NCI-H526 (cell line): Measurements from ENCODE around the gene PITHD1.
"Not testable (repeated sequence)": the region's sequence is repeated elsewhere in the genome, so short reads cannot be mapped to it uniquely, and the experiment has no call there.

Experiments
- DNase-seq, 2 experiments: peaks; one replicate each; lab custom pipeline; 2025; lab: John Stamatoyannopoulos, UW

PITHD1 gene

DNA sequence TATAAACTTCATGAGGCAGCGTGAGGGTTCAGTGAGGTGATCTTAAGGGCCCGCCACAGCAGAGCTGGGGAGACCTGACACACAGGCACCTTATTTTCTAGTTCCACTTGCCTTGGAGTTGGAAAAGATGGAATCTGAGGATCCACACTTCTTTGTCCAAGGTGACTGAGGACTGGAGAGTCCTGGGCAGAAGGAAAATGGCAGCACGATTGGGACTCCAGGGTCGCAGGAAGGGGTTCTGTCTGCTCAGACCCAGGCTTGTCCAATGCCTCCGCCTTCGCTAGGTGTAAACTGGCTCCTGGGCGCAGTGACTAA is 21.0 kb downstream of the PITHD1 start:
- DNase-seq = no peak

- peak in 1 of 2 experiments; percentile 49 for DNase-seq
These were observed 21.6 kb downstream of the PITHD1 start for GRCh38 chr1:23799570-23800399.

- DNase-seq = peak; percentile 84 to 97
These were observed 22.5 kb downstream of the PITHD1 start, which contains the start of gene GALE for GRCh38 chr1:23800400-23801337. TSS of gene GALE (minus strand) at chr1:23800754. CDS start at chr1:23799007, 1,747 bp downstream.

- peak in 1 of 2 experiments; percentile 45 for DNase-seq
These were observed 23.1 kb downstream of the PITHD1 start for GRCh38 chr1:23801338-23801748.

GRCh38 chr1:23801876-23802275 is 23.7 kb downstream of the PITHD1 start:
- DNase-seq = no peak

- not testable (repeated sequence) for DNase-seq
These were observed 24.7 kb downstream of the PITHD1 start for GRCh38 chr1:23802809-23803342.

DNA sequence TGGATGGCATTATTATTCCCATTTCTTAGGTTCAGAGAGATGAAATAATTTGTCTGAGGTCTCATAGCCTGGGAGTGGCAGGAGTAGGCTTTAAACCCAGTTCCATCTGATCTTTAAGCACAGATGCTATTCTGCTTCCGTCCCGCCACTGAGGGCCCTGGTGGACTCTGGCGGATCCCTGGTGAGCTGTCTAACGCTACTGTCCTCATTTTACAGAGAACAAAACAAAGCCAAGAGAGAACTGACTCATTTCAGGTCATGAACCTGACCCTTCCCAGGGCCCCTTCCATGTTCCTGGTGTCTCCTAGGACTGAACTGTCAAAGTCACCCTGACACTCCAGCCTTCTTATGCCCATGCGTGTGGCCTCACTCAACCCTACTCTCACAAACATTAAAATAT is 25.5 kb downstream of the PITHD1 start:
- no peak for DNase-seq

GRCh38 chr1:23804183-23804835 is 26.1 kb downstream of the PITHD1 start:
- no peak for DNase-seq

GRCh38 chr1:23805025-23805424 is 26.8 kb downstream of the PITHD1 start:
- no peak for DNase-seq

GRCh38 chr1:23806280-23806679 is 28.1 kb downstream of the PITHD1 start:
- DNase-seq = no peak

GRCh38 chr1:23807453-23807852 is 29.2 kb downstream of the PITHD1 start:
- no peak for DNase-seq

DNA sequence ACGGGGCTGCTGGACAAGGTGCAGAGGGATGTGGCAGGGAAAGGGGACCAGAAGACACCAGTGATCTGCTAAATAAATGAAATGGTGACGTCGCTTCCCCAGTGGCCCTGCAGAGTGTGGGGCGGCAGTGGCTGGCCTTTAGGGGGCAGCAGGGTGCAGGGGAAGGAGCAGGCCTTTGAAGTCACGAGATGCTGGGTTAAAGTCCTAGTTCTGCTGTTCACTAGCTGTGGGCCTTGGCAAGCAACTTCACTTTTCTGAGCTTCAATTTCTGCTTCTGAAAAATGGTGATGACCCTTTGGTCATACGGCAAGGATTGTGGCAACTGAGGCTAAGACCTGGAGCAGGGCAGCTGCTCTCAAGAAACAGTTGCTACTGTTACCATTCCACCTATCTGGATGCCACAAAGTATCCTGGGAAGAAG is 31.5 kb downstream of the PITHD1 start:
- DNase-seq = peak; percentile 55 to 79

DNA sequence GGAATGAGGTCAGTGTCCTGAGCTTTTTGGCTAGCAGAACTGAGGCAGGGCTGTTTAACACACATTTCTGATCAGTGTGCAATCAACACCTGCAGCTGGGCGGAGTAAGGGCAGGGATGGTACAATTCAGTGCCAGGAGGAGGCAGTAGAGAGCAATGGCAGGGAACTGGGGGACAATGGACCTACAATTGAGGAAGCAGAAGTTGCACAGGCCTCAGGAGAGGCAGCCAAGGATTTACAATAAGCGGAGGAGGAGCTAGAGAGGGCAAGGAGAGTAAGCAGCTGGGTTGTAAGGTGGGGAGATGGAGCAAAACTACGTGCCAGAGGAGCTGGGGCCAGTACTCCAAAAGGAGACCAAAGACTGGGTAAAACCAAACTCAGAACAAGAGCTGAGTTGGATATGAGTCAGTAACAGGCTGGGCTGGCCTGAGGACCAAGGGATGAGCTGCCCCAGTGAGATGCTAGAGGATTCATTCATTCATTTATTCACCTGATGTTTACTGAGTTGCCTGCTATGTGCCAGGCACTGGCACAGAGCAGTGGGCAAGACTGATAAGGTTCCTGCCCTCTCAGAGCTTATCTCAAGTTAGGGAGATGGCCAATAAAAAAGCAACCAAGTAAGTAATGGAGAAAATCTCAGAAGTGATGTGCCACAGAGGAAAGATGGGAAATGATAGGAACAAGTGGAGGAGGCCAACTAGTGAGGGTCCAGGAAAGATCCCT is 32.8 kb downstream of the PITHD1 start:
- DNase-seq = peak in 1 of 2 experiments; percentile 57

DNA sequence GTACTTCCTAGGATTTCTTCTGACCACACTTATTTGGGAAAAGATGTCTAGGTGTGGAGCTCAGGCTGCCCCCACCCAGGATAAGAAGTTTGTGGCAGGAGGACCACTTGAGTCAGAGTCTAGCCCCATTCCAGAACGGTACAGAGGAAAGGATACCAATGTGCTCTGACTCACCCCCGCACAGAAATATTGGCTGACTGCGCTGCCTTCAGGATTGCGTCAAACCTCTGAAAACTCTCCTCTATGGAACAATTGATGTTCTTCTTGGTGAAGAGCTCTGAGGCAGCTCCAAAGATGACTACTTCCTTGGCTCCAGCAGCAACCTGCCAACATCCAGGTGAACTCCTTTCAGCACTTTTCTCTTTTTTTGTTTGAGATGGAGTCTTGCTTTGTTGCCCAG is 35.8 kb downstream of the PITHD1 start:
- DNase-seq = no peak

DNA sequence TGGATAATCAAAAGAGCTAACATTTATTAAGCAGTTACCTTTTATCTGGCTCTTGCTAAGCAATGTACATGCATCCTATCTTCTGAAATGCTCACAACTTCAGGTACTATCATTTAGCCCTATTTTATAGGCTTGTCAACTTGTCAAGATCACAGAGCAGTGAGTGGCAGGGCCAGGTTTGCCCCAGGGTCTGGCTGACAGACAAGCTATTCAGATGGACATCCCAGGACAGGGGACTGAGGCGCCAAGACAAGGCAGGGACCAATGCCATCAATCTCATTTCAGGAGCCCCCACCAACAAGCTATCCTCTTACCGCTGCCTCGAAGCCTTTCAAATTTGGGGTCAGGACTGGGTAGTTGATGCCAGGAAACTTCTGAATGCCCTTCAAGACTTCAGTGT is 38.1 kb downstream of the PITHD1 start:
- no peak for DNase-seq

DNA sequence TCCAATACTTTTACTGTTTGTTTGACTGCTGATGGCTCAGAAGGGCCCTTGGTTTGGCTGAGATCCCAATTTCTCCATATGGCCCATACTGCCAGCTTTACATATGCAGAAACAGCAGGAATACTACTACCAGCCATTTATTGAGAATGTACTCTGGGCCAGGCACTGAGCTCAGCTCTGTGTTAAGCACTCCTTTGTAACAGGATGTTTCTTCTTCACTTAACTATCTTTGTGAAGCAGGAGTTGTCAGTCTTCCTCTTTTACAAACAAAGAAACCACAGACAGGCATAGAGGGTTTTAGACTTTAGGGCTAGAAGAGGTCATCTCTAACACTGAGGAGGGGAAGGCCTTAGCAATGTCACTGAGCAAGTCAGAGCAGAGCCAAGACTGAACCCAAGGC is 38.7 kb downstream of the PITHD1 start:
- no peak for DNase-seq

DNA sequence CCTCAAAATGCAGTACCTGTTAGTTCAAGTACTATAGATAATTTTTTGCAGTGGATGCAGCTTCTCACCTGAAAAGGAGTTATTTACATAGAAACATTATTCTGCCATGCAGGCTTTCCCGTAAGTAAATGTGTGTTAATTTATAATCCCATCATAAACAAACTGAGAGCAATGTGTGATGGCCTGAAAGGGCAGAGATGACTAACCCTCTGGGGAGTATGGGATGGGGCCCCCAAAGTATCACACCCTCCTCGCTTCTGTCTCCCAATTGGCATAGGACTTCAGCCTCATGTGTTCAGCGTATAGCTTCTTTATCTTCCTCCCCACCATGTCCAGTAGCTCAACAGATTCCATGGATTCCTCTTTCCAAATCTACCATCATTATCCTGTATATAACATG is 39.4 kb downstream of the PITHD1 start:
- DNase-seq = no peak

DNA sequence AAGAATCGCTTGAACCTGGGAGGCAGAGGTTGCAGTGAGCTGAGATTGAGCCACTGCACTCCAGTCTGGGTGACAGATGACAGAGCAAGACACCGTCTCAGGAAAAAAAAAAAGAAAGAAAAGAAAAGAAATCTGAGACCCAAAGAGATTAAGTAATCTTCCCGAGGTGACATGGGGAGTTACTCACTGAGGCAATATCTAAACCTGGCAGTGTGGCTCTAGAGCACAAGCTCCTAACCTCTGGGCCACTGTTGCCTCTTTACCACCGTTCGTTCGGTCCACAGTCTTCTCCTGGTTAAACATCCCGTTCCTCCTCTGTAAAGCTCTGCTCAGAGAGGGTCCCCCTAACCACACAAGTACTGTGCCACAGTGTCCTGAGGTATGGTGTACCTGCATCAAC is 45.5 kb downstream of the PITHD1 start:
- no peak for DNase-seq

DNA sequence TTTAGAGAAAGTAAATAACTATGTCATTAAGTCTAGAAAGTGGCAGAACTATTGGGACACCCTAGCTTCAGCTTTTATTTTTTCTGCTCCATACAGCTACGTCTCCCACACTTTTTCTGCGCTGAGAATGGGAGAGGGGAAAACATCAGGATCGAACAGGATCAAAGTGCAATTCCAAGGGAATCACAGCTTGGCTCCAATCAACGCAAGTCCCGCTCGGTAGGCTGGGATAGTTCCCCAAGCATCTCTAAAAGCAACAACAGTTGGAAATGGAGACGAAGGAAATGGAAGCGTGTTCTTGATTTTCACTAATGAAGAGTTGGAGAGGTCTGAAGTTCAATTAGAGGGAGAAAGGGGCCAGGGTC is 46.5 kb downstream of the PITHD1 start:
- DNase-seq = no peak

- DNase-seq = peak; percentile 82 to 95
These were observed 47.0 kb downstream of the PITHD1 start, which contains the start of gene HMGCL for GRCh38 chr1:23825076-23825761. TSS of gene HMGCL (minus strand) at chr1:23825429. CDS start at chr1:23825415, 14 bp downstream.
